Mesenchymal stem cell (in vitro differentiated cells and primary cell): Measurements from ENCODE around the gene NFATC3.

ENCODE experiments used
- DNase-seq: peaks from one replicate; pipeline ENCODE4 v3.0.0-alpha.2; 2013
- H2AFZ ChIP-seq: one replicate; pipeline ENCODE4 v1.6.1; 2013; ENCODE audit warnings: low read depth, mild to moderate bottlenecking, control low read depth, inconsistent platforms, low read length, moderate library complexity
- H2AK5ac ChIP-seq: 2 replicates; pipeline ENCODE4 v1.6.1; 2013; ENCODE audit warnings: low read length, moderate library complexity, mild to moderate bottlenecking, inconsistent platforms; ENCODE audit not compliant: severe bottlenecking
- H2BK120ac ChIP-seq: one replicate; pipeline ENCODE4 v1.6.1; 2013; ENCODE audit warnings: low read depth, mild to moderate bottlenecking, inconsistent platforms, low read length, moderate library complexity
- H2BK12ac ChIP-seq, 2 experiments: one replicate each; pipeline ENCODE4 v1.6.1; 2013; ENCODE audit warnings: inconsistent platforms in 2 of 2, low read length in 2 of 2, mild to moderate bottlenecking in 2 of 2, moderate library complexity in 2 of 2, control low read depth in 1 of 2
- H2BK15ac ChIP-seq: one replicate; pipeline ENCODE4 v1.6.1; 2013; ENCODE audit warnings: mild to moderate bottlenecking, low read depth, inconsistent platforms; ENCODE audit not compliant: poor library complexity, severe bottlenecking
- H2BK5ac ChIP-seq: 2 replicates; pipeline ENCODE4 v1.6.1; 2013; ENCODE audit warnings: low read depth, mild to moderate bottlenecking, low read length, control low read depth, inconsistent platforms; ENCODE audit not compliant: poor library complexity, severe bottlenecking
- H3K14ac ChIP-seq, 2 experiments: one replicate each; pipeline ENCODE4 v1.6.1; 2013; ENCODE audit warnings: inconsistent platforms in 2 of 2, low read length in 2 of 2, control low read depth in 1 of 2, mild to moderate bottlenecking in 1 of 2, moderate library complexity in 1 of 2
- H3K18ac ChIP-seq, 2 experiments: one replicate each; pipeline ENCODE4 v1.6.1; 2013; ENCODE audit warnings: inconsistent platforms in 2 of 2, low read length in 2 of 2, control low read depth in 1 of 2, low read depth in 1 of 2, mild to moderate bottlenecking in 1 of 2
- H3K23ac ChIP-seq, 2 experiments: one replicate each; pipeline ENCODE4 v1.6.1; 2013; ENCODE audit warnings: inconsistent platforms in 2 of 2, low read length in 2 of 2, mild to moderate bottlenecking in 2 of 2, moderate library complexity in 2 of 2, control low read depth in 1 of 2
- H3K27ac ChIP-seq: 2 replicates; pipeline ENCODE4 v1.5.1; 2013; ENCODE audit warnings: mild to moderate bottlenecking, moderate library complexity, low read length, control low read depth, inconsistent platforms; ENCODE audit not compliant: poor library complexity, severe bottlenecking
- H3K27me3 ChIP-seq, 2 experiments: 2 replicates each; pipeline versions ENCODE4 v1.6.1 to v1.7.0; 2013; ENCODE audit warnings: low read length in 2 of 2, mild to moderate bottlenecking in 2 of 2, moderate library complexity in 2 of 2, control low read depth in 1 of 2, inconsistent platforms in 1 of 2; ENCODE audit not compliant: control insufficient read depth in 1 of 2, insufficient read depth in 1 of 2
- H3K36me3 ChIP-seq, 2 experiments: 2 replicates each; pipeline versions ENCODE4 v1.6.1 to v1.7.0; 2013; ENCODE audit warnings: low read length in 2 of 2, control low read depth in 1 of 2, inconsistent platforms in 1 of 2, low read depth in 1 of 2, mild to moderate bottlenecking in 1 of 2; ENCODE audit not compliant: insufficient read depth in 2 of 2, control insufficient read depth in 1 of 2
- H3K4ac ChIP-seq, 2 experiments: one replicate each; pipeline ENCODE4 v1.6.1; 2013; ENCODE audit warnings: inconsistent platforms in 2 of 2, low read length in 2 of 2, mild to moderate bottlenecking in 2 of 2, moderate library complexity in 2 of 2, control low read depth in 1 of 2, low read depth in 1 of 2
- H3K4me1 ChIP-seq: 2 replicates; pipeline ENCODE4 v1.6.1; 2013; ENCODE audit warnings: low read depth, low read length, control low read depth; ENCODE audit not compliant: control insufficient read depth, insufficient read depth
- H3K4me2 ChIP-seq: 2 replicates; pipeline ENCODE4 v1.6.1; 2013; ENCODE audit warnings: low read length, mild to moderate bottlenecking, inconsistent platforms; ENCODE audit not compliant: poor library complexity, severe bottlenecking
- H3K4me3 ChIP-seq, 2 experiments: 2 replicates each; pipeline versions ENCODE4 v1.5.1 to v1.7.0; 2013; ENCODE audit warnings: low read length in 2 of 2, mild to moderate bottlenecking in 2 of 2, control low read depth in 1 of 2, low read depth in 1 of 2; ENCODE audit not compliant: insufficient read depth in 1 of 2
- H3K79me1 ChIP-seq: replicated peaks from 2 replicates; pipeline ENCODE4 v1.6.1; 2013; ENCODE audit warnings: mild to moderate bottlenecking, control low read depth, low read length, inconsistent platforms; ENCODE audit not compliant: poor library complexity, severe bottlenecking
- H3K9ac ChIP-seq: 2 replicates; pipeline ENCODE4 v1.7.0; 2013; ENCODE audit warnings: mild to moderate bottlenecking, low read length, moderate library complexity
- H3K9me3 ChIP-seq: 2 replicates; pipeline ENCODE4 v1.7.0; 2013; ENCODE audit warnings: mild to moderate bottlenecking, low read length; ENCODE audit not compliant: control insufficient read depth
- H4K8ac ChIP-seq: one replicate; pipeline ENCODE4 v1.6.1; 2013; ENCODE audit warnings: inconsistent platforms, mild to moderate bottlenecking, low read length, moderate library complexity
- H4K91ac ChIP-seq: one replicate; pipeline ENCODE4 v1.6.1; 2013; ENCODE audit warnings: mild to moderate bottlenecking, low read length, inconsistent platforms
- WGBS: methylation state at CpG from one replicate; pipeline ENCODE4 v1.1.7; 2013; ENCODE audit warnings: mixed read lengths; 5-methylcytosine and 5-hydroxymethylcytosine counted together

The NFATC3 gene

GRCh38 chr16:68269793-68270192 is 184.6 kb downstream of the NFATC3 start:
- DNase-seq, result no peak
- 97% methylated on average over 4 of the region's 4 CpGs for WGBS
- H2BK15ac ChIP-seq, result no peak overlapping the region
- no peaks in the 10 kb centered on the region for H3K27me3 ChIP-seq
- H3K4me2 ChIP-seq, result no peak overlapping the region
- no peak overlapping the region for H2BK5ac ChIP-seq
- H3K4me1 ChIP-seq, result peaks cover 15% of the 10 kb centered on the region
- no peak overlapping the region for H3K14ac ChIP-seq
- H2AFZ ChIP-seq, result no peak overlapping the region
- H3K18ac ChIP-seq, result no peak overlapping the region
- no peak overlapping the region for H2AK5ac ChIP-seq
- no peak overlapping the region for H3K4me3 ChIP-seq
- H3K79me1 ChIP-seq, result peaks cover 18% of the 10 kb centered on the region
- no peak overlapping the region for H3K27ac ChIP-seq
- H3K23ac ChIP-seq, result no peak overlapping the region
- no peak overlapping the region for H4K8ac ChIP-seq
- peaks cover 18 to 33% of the 10 kb centered on the region in 2 experiments for H3K36me3 ChIP-seq
- no peak overlapping the region for H4K91ac ChIP-seq
- no peak overlapping the region for H3K9ac ChIP-seq
- no peak overlapping the region for H3K4ac ChIP-seq
- H2BK12ac ChIP-seq, result no peak overlapping the region
- H2BK120ac ChIP-seq, result no peak overlapping the region
- H3K9me3 ChIP-seq, result no peaks in the 10 kb centered on the region

- H4K8ac ChIP-seq, result no peak overlapping the region
- no peak overlapping the region for H3K23ac ChIP-seq
- H2BK5ac ChIP-seq, result no peak overlapping the region
- peaks cover 18% of the 10 kb centered on the region for H3K79me1 ChIP-seq
- no peak overlapping the region for H2AFZ ChIP-seq
- no peak overlapping the region for H2BK120ac ChIP-seq
- no peak overlapping the region for H3K18ac ChIP-seq
- no peak overlapping the region for H2AK5ac ChIP-seq
- H3K9me3 ChIP-seq, result no peaks in the 10 kb centered on the region
- H2BK12ac ChIP-seq, result no peak overlapping the region
- H4K91ac ChIP-seq, result no peak overlapping the region
- no peaks in the 10 kb centered on the region for H3K27me3 ChIP-seq
- no peak overlapping the region for H3K4me2 ChIP-seq
- H3K14ac ChIP-seq, result no peak overlapping the region
- no peak for DNase-seq
- WGBS, result 0% methylated on average over 1 of the region's 1 CpG
- H3K27ac ChIP-seq, result no peak overlapping the region
- no peak overlapping the region for H3K4me3 ChIP-seq
- peaks cover 15% of the 10 kb centered on the region for H3K4me1 ChIP-seq
- no peak overlapping the region for H3K4ac ChIP-seq
- no peak overlapping the region for H3K9ac ChIP-seq
- H3K36me3 ChIP-seq, result peaks cover 22 to 36% of the 10 kb centered on the region in 2 experiments
- no peak overlapping the region for H2BK15ac ChIP-seq
These were observed 185.2 kb downstream of the NFATC3 start for GRCh38 chr16:68270353-68270752.

- peak overlapping the region in 1 of 2 experiments; percentile 75 for H3K23ac ChIP-seq
- H2BK12ac ChIP-seq, result no peak overlapping the region
- no peaks in the 10 kb centered on the region for H3K9me3 ChIP-seq
- no peak for DNase-seq
- H3K18ac ChIP-seq, result no peak overlapping the region
- no peaks in the 10 kb centered on the region for H3K27me3 ChIP-seq
- H2AK5ac ChIP-seq, result no peak overlapping the region
- no peak overlapping the region for H3K9ac ChIP-seq
- no peak overlapping the region for H2BK120ac ChIP-seq
- H3K14ac ChIP-seq, result no peak overlapping the region
- no peak overlapping the region for H2BK15ac ChIP-seq
- H3K36me3 ChIP-seq, result peaks cover 26 to 46% of the 10 kb centered on the region in 2 experiments
- H3K4ac ChIP-seq, result no peak overlapping the region
- H2BK5ac ChIP-seq, result no peak overlapping the region
- no peak overlapping the region for H2AFZ ChIP-seq
- 96% methylated on average over 3 of the region's 4 CpGs for WGBS
- peaks cover 12% of the 10 kb centered on the region for H3K4me1 ChIP-seq
- no peak overlapping the region for H3K4me3 ChIP-seq
- no peak overlapping the region for H3K27ac ChIP-seq
- H4K8ac ChIP-seq, result no peak overlapping the region
- H3K4me2 ChIP-seq, result no peak overlapping the region
- H4K91ac ChIP-seq, result no peak overlapping the region
- H3K79me1 ChIP-seq, result peaks cover 18% of the 10 kb centered on the region
These were observed 187.5 kb downstream of the NFATC3 start for GRCh38 chr16:68272507-68273209.

GRCh38 chr16:68273459-68273858 is 188.3 kb downstream of the NFATC3 start:
- Histone ChIP-seq H3K9me3 (no peaks in the 10 kb centered on the region), H2BK12ac (no peak overlapping the region), H4K8ac (no peak overlapping the region), H3K18ac (no peak overlapping the region), H2BK15ac (no peak overlapping the region), H3K9ac (no peak overlapping the region), H3K23ac (no peak overlapping the region), H2AFZ (no peak overlapping the region), H2BK120ac (no peak overlapping the region), H4K91ac (no peak overlapping the region), H3K79me1 (peaks cover 18% of the 10 kb centered on the region), H3K27ac (no peak overlapping the region), H3K4me3 (no peak overlapping the region), H3K14ac (no peak overlapping the region), H3K4ac (no peak overlapping the region), H3K4me2 (no peak overlapping the region), H2AK5ac (no peak overlapping the region), H2BK5ac (no peak overlapping the region), H3K27me3 (no peaks in the 10 kb centered on the region), H3K36me3 (peaks cover 26 to 46% of the 10 kb centered on the region in 2 experiments), H3K4me1 (peaks cover 7% of the 10 kb centered on the region)
- DNase-seq, result no peak
- WGBS, result 96% methylated on average over 5 of the region's 5 CpGs
